BE2C (cell line): ENCODE data around the gene ADAMTS15.

Experiments
- DNase-seq: peaks from one replicate; pipeline ENCODE4 v3.0.0-alpha.2; 2020
- H3K27me3 ChIP-seq: fragments of 250-450 bp; sonication (Bioruptor Pico); 2 replicates; pipeline ENCODE4 v1.5.1; 2020; ENCODE audit warnings: mild to moderate bottlenecking
- H3K36me3 ChIP-seq: fragments of 250-450 bp; sonication (Bioruptor Pico); 2 replicates; pipeline ENCODE4 v1.5.1; 2020; ENCODE audit warnings: mild to moderate bottlenecking
- H3K4me1 ChIP-seq: fragments of 250-450 bp; sonication (Bioruptor Pico); 2 replicates; pipeline ENCODE4 v1.5.1; 2020
- H3K4me3 ChIP-seq: 2 replicates; pipeline ENCODE4 v1.5.1; 2011; ENCODE audit warnings: low read depth, low read length
- H3K9me3 ChIP-seq: fragments of 250-450 bp; sonication (Bioruptor Pico); 2 replicates; pipeline ENCODE4 v1.5.1; 2020
- TF ChIP-seq, protein P1 (sequence below): IDR thresholded peaks from 2 replicates; pipeline ENCODE4 v1.5.1; 2012; ENCODE audit warnings: mild to moderate bottlenecking, low read depth, low read length

Gene ADAMTS15

DNA sequence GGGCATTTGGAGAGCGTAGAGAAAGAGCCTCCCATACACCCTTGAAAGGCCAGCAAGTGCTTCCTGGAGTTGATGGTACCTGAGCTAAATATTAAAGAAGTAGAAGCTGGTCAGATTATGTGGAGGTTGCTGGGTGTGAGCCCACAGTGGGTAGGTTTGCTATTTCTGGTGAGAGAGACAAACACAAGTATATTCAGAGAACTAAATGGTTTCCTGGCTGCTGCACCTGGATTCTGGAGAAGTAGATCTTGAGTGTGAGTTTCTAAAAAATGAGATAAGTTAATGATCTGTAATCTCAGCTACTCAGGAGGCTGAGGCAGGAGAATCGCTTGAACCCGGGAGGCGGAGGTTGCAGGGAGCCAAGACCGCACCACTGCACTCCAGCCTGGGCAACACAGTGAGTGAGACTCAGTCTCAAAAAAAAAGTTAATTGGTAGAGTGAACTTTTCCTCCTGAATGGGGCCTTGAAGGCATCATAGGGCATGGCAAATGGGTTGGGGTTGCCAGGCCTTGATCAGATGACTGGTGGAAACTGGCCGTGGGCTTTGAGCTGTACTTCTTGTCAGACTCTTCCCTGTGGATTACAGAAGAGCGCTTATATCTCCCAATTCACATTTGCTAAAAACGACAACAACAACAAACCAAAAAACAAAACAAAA lies 75.8 kb downstream of the ADAMTS15 start:
- H3K4me3 ChIP-seq: no peak overlapping the region
- TF ChIP-seq, protein P1, sequence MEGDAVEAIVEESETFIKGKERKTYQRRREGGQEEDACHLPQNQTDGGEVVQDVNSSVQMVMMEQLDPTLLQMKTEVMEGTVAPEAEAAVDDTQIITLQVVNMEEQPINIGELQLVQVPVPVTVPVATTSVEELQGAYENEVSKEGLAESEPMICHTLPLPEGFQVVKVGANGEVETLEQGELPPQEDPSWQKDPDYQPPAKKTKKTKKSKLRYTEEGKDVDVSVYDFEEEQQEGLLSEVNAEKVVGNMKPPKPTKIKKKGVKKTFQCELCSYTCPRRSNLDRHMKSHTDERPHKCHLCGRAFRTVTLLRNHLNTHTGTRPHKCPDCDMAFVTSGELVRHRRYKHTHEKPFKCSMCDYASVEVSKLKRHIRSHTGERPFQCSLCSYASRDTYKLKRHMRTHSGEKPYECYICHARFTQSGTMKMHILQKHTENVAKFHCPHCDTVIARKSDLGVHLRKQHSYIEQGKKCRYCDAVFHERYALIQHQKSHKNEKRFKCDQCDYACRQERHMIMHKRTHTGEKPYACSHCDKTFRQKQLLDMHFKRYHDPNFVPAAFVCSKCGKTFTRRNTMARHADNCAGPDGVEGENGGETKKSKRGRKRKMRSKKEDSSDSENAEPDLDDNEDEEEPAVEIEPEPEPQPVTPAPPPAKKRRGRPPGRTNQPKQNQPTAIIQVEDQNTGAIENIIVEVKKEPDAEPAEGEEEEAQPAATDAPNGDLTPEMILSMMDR: no peak
- no peaks in the 10 kb centered on the region for H3K9me3 ChIP-seq
- no peaks in the 10 kb centered on the region for H3K27me3 ChIP-seq
- H3K36me3 ChIP-seq: no peaks in the 10 kb centered on the region
- peaks cover 25% of the 10 kb centered on the region for H3K4me1 ChIP-seq
- no peak for DNase-seq

DNA sequence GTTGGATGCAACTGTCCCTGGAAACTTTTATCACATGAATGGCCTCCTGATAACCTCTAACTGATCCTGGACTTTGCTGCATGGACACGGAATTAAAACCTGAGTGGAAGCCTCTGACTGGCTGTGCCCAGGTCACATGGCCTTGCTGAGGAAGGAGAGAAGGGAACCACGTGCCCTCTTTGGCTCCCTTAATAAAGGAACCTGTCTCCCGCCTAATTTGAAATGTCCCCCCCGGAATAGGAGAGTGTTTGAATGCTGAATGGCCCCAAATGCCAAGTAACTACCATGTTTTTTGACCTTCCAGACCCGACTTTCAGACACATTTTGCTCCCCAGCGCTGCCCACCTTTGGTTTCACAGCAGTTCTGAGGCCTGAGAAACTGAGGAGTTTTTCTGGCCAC lies 76.9 kb downstream of the ADAMTS15 start:
- Histone ChIP-seq H3K27me3 (no peaks in the 10 kb centered on the region), H3K9me3 (no peaks in the 10 kb centered on the region), H3K36me3 (no peaks in the 10 kb centered on the region), H3K4me1 (peaks cover 26% of the 10 kb centered on the region), H3K4me3 (no peak overlapping the region)
- DNase-seq: no peak
- TF ChIP-seq, protein P1: no peak
